IMR-90 (cell line): ENCODE results near the gene UGT1A7. TPM values are rescaled to one million over a fixed set of nuclear protein-coding genes. Genes with fewer than 3 reads are reported as not detected.

Experiments
- MAFK ChIP-seq: IDR thresholded peaks from 2 replicates; pipeline ENCODE4 v1.6.1; 2012; ENCODE audit warnings: low read depth, low read length, improper control_type of control experiment
- MAZ ChIP-seq: IDR thresholded peaks from 2 replicates; pipeline ENCODE4 v1.6.1; 2012; ENCODE audit warnings: low read depth, mild to moderate bottlenecking, low read length, improper control_type of control experiment, moderate library complexity, borderline replicate concordance
- MXI1 ChIP-seq: IDR thresholded peaks from 2 replicates; pipeline ENCODE4 v1.6.1; 2012; ENCODE audit warnings: low read depth, mild to moderate bottlenecking, low read length, moderate library complexity, borderline replicate concordance
- RAD21 ChIP-seq: IDR thresholded peaks from 2 replicates; pipeline ENCODE4 v1.6.1; 2012; ENCODE audit warnings: low read length, improper control_type of control experiment
- RCOR1 ChIP-seq: IDR thresholded peaks from 2 replicates; pipeline ENCODE4 v1.6.1; 2012; ENCODE audit warnings: mild to moderate bottlenecking, low read length, improper control_type of control experiment; ENCODE audit not compliant: insufficient replicate concordance
- polyA plus RNA-seq, 3 experiments: library from polyadenylated mRNA; depleted of rRNA; stranded (reverse); fragments of >200 nt; gene quantifications; 2 replicates each; pipeline ENCODE4 v1.2.3, GENCODE V29; 2012; ENCODE audit warnings: low replicate concordance in 1 of 3
- total RNA-seq: library from RNA; depleted of rRNA; stranded (reverse); fragments of >200 nt; gene quantifications from 2 replicates; pipeline ENCODE4 v1.2.3, GENCODE V29; 2012
- TF ChIP-seq, protein P1 (sequence below): fragments of 150-350 bp; IDR thresholded peaks from 2 replicates; pipeline ENCODE4 v1.6.1; 2016; ENCODE audit warnings: low read depth, mild to moderate bottlenecking, low read length, moderate library complexity, borderline replicate concordance

The UGT1A7 gene
- total and polyA plus RNA-seq, 2 of the 4 experiments (the other 2 are of a cell fraction): not detected

DNA sequence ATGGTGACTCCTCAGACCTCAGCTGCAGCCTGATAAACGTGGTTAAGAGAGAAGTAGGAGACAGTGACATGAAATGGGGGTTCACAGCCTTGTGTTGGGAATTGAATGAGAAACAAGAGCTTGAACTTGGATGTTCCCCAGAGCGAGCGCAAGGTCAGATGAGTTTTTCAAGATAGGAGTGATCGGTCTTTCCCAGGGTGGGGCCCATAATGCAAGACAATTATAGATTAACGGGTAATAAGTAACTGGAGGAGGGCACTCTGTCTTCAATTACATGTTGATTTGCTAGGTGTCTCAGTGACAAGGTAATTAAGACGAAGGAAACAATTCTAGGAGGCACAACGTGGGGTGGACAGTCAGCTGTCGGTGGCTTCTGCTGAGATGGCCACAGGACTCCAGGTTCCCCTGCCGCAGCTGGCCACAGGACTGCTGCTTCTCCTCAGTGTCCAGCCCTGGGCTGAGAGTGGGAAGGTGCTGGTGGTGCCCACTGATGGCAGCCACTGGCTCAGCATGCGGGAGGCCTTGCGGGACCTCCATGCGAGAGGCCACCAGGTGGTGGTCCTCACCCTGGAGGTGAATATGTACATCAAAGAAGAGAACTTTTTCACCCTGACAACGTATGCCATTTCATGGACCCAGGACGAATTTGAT, 31.0 kb downstream of the UGT1A7 start, which contains the start of gene UGT1A5 (continued):
- TF ChIP-seq RCOR1: no peak
- no peak for TF ChIP-seq MAFK
- TF ChIP-seq RAD21: no peak
- TF ChIP-seq MAZ: no peak
- TF ChIP-seq, protein P1, sequence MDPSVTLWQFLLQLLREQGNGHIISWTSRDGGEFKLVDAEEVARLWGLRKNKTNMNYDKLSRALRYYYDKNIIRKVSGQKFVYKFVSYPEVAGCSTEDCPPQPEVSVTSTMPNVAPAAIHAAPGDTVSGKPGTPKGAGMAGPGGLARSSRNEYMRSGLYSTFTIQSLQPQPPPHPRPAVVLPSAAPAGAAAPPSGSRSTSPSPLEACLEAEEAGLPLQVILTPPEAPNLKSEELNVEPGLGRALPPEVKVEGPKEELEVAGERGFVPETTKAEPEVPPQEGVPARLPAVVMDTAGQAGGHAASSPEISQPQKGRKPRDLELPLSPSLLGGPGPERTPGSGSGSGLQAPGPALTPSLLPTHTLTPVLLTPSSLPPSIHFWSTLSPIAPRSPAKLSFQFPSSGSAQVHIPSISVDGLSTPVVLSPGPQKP: no peak
- TF ChIP-seq MXI1: no peak
